Stimulated activated naive CD8-positive, alpha-beta T cell treated with anti-CD3 and anti-CD28 coated beads, Interleukin-15, Interleukin-2, amounts not matched to agents 100 ng/mL and 50 ng/mL, for 24 hours (primary cell): Measurements from ENCODE around the gene CHIT1.

ENCODE experiments used
- H3K27ac Mint-ChIP-seq: one replicate; pipeline ENCODE4 v1.8.0; 2021; ENCODE audit warnings: mild to moderate bottlenecking, mixed read lengths
- H3K27me3 Mint-ChIP-seq: one replicate; pipeline ENCODE4 v1.8.0; 2021; ENCODE audit warnings: mixed read lengths
- H3K36me3 Mint-ChIP-seq: one replicate; pipeline ENCODE4 v1.8.0; 2021; ENCODE audit warnings: low read depth, mixed read lengths
- H3K4me1 Mint-ChIP-seq: one replicate; pipeline ENCODE4 v1.8.0; 2021; ENCODE audit warnings: low read depth, mixed read lengths
- H3K4me3 Mint-ChIP-seq: one replicate; pipeline ENCODE4 v1.8.0; 2021; ENCODE audit warnings: mild to moderate bottlenecking, mixed read lengths
- H3K9me3 Mint-ChIP-seq: one replicate; pipeline ENCODE4 v1.8.0; 2021; ENCODE audit warnings: mixed read lengths

CHIT1 gene

GRCh38 chr1:203180611-203181330 lies 48.7 kb downstream of the CHIT1 start:
- H3K36me3 Mint-ChIP-seq: no peaks in the 10 kb centered on the region
- H3K4me1 Mint-ChIP-seq: no peaks in the 10 kb centered on the region
- no peak overlapping the region for H3K4me3 Mint-ChIP-seq
- no peaks in the 10 kb centered on the region for H3K9me3 Mint-ChIP-seq
- no peaks in the 10 kb centered on the region for H3K27me3 Mint-ChIP-seq
- H3K27ac Mint-ChIP-seq: no peak overlapping the region

GRCh38 chr1:203179667-203180005 lies 49.8 kb downstream of the CHIT1 start:
- Mint-ChIP-seq H3K4me3 (no peak overlapping the region), H3K27ac (no peak overlapping the region), H3K9me3 (no peaks in the 10 kb centered on the region), H3K36me3 (no peaks in the 10 kb centered on the region), H3K27me3 (no peaks in the 10 kb centered on the region), H3K4me1 (no peaks in the 10 kb centered on the region)

GRCh38 chr1:203178821-203179666 lies 50.4 kb downstream of the CHIT1 start:
- no peak overlapping the region for H3K27ac Mint-ChIP-seq
- H3K9me3 Mint-ChIP-seq: no peaks in the 10 kb centered on the region
- H3K27me3 Mint-ChIP-seq: no peaks in the 10 kb centered on the region
- H3K36me3 Mint-ChIP-seq: no peaks in the 10 kb centered on the region
- H3K4me3 Mint-ChIP-seq: no peak overlapping the region
- no peaks in the 10 kb centered on the region for H3K4me1 Mint-ChIP-seq

- H3K4me3 Mint-ChIP-seq: no peak overlapping the region
- no peaks in the 10 kb centered on the region for H3K4me1 Mint-ChIP-seq
- H3K36me3 Mint-ChIP-seq: no peaks in the 10 kb centered on the region
- no peaks in the 10 kb centered on the region for H3K27me3 Mint-ChIP-seq
- no peaks in the 10 kb centered on the region for H3K9me3 Mint-ChIP-seq
- no peak overlapping the region for H3K27ac Mint-ChIP-seq
Measured at GRCh38 chr1:203178083-203178482, 51.4 kb downstream of the CHIT1 start.

- H3K4me3 Mint-ChIP-seq: no peak overlapping the region
- H3K4me1 Mint-ChIP-seq: no peaks in the 10 kb centered on the region
- H3K27me3 Mint-ChIP-seq: no peaks in the 10 kb centered on the region
- no peak overlapping the region for H3K27ac Mint-ChIP-seq
- no peaks in the 10 kb centered on the region for H3K36me3 Mint-ChIP-seq
- H3K9me3 Mint-ChIP-seq: no peaks in the 10 kb centered on the region
Measured at GRCh38 chr1:203177470-203178039, 51.9 kb downstream of the CHIT1 start.

GRCh38 chr1:203177036-203177405 lies 52.5 kb downstream of the CHIT1 start:
- Mint-ChIP-seq H3K36me3 (no peaks in the 10 kb centered on the region), H3K4me1 (no peaks in the 10 kb centered on the region), H3K4me3 (no peak overlapping the region), H3K27ac (no peak overlapping the region), H3K27me3 (no peaks in the 10 kb centered on the region), H3K9me3 (no peaks in the 10 kb centered on the region)

GRCh38 chr1:203176273-203177035 lies 53.0 kb downstream of the CHIT1 start:
- H3K4me1 Mint-ChIP-seq: no peaks in the 10 kb centered on the region
- H3K9me3 Mint-ChIP-seq: no peaks in the 10 kb centered on the region
- H3K4me3 Mint-ChIP-seq: no peak overlapping the region
- no peaks in the 10 kb centered on the region for H3K27me3 Mint-ChIP-seq
- H3K27ac Mint-ChIP-seq: no peak overlapping the region
- no peaks in the 10 kb centered on the region for H3K36me3 Mint-ChIP-seq

GRCh38 chr1:203175827-203176241 lies 53.6 kb downstream of the CHIT1 start:
- no peaks in the 10 kb centered on the region for H3K27me3 Mint-ChIP-seq
- H3K27ac Mint-ChIP-seq: no peak overlapping the region
- no peak overlapping the region for H3K4me3 Mint-ChIP-seq
- H3K36me3 Mint-ChIP-seq: no peaks in the 10 kb centered on the region
- H3K4me1 Mint-ChIP-seq: no peaks in the 10 kb centered on the region
- no peaks in the 10 kb centered on the region for H3K9me3 Mint-ChIP-seq

GRCh38 chr1:203175237-203175826 lies 54.1 kb downstream of the CHIT1 start, which contains the start of gene MYBPH:
Gene MYBPH, minus strand, starts transcription at chr1:203175826. Its CDS starts 71 bp downstream, at chr1:203175755.
- no peaks in the 10 kb centered on the region for H3K27me3 Mint-ChIP-seq
- H3K4me3 Mint-ChIP-seq: no peak within 1 kb of the TSS
- no peaks in the 10 kb centered on the region for H3K36me3 Mint-ChIP-seq
- no peaks in the 10 kb centered on the region for H3K9me3 Mint-ChIP-seq
- no peaks in the 10 kb centered on the region for H3K4me1 Mint-ChIP-seq
- no peak within 1 kb of the TSS for H3K27ac Mint-ChIP-seq

GRCh38 chr1:203174324-203174985 lies 55.0 kb downstream of the CHIT1 start:
- Mint-ChIP-seq H3K4me1 (no peaks in the 10 kb centered on the region), H3K9me3 (no peaks in the 10 kb centered on the region), H3K27me3 (no peaks in the 10 kb centered on the region), H3K36me3 (no peaks in the 10 kb centered on the region), H3K27ac (no peak overlapping the region), H3K4me3 (no peak overlapping the region)

- no peaks in the 10 kb centered on the region for H3K27me3 Mint-ChIP-seq
- H3K9me3 Mint-ChIP-seq: no peaks in the 10 kb centered on the region
Measured at GRCh38 chr1:203173566-203173965, 55.9 kb downstream of the CHIT1 start.

GRCh38 chr1:203173011-203173555 lies 56.4 kb downstream of the CHIT1 start:
- H3K9me3 Mint-ChIP-seq: no peaks in the 10 kb centered on the region
- H3K27me3 Mint-ChIP-seq: no peaks in the 10 kb centered on the region
- H3K4me3 Mint-ChIP-seq: no peak overlapping the region
- H3K36me3 Mint-ChIP-seq: no peaks in the 10 kb centered on the region
- H3K27ac Mint-ChIP-seq: no peak overlapping the region
- no peaks in the 10 kb centered on the region for H3K4me1 Mint-ChIP-seq

More at GRCh38 chr1:203173566-203173965, 55.9 kb downstream of the CHIT1 start:
- Mint-ChIP-seq H3K27ac (no peak overlapping the region), H3K4me1 (no peaks in the 10 kb centered on the region), H3K4me3 (no peak overlapping the region), H3K36me3 (no peaks in the 10 kb centered on the region)

GRCh38 chr1:203172184-203173010 lies 57.1 kb downstream of the CHIT1 start:
- Mint-ChIP-seq H3K9me3 (no peaks in the 10 kb centered on the region), H3K27me3 (no peaks in the 10 kb centered on the region), H3K4me1 (no peaks in the 10 kb centered on the region), H3K4me3 (no peak overlapping the region), H3K36me3 (no peaks in the 10 kb centered on the region), H3K27ac (no peak overlapping the region)
